ENCODE results near the gene VHLL.

Gene VHLL

GRCh38 chr1:156249593-156249992 lies 49.5 kb downstream of the VHLL start:
- DNase-seq = no peak

All from NCI-H1930 (cell line).